GM19351 (cell line): ENCODE data around the gene GORASP2.

Source experiments
- ATAC-seq: cut with Tn5 transposase; IDR thresholded peaks from one replicate; pipeline ENCODE4 v1.9.1; 2021; ENCODE audit warnings: mild to moderate bottlenecking, moderate library complexity; ENCODE audit not compliant: unreplicated experiment

Gene GORASP2

GRCh38 chr2:170922634-170923494 lies 6.2 kb upstream of the GORASP2 start:
- no peak for ATAC-seq

GRCh38 chr2:170923799-170924198 lies 5.3 kb upstream of the GORASP2 start:
- no peak for ATAC-seq

- no peak for ATAC-seq
Measured at GRCh38 chr2:170924969-170925368, 4.1 kb upstream of the GORASP2 start.

GRCh38 chr2:170925923-170926322 lies 3.1 kb upstream of the GORASP2 start:
- ATAC-seq = no peak

GRCh38 chr2:170926743-170927297 lies 2.2 kb upstream of the GORASP2 start:
- no peak for ATAC-seq

- no peak for ATAC-seq
Measured at GRCh38 chr2:170928036-170928823, 823 bp upstream of the GORASP2 start.

GRCh38 chr2:170929686-170930050 lies 615 bp downstream of the GORASP2 start:
- peak; percentile 7 for ATAC-seq

GRCh38 chr2:170930131-170930990 lies 1.3 kb downstream of the GORASP2 start:
- peak; percentile 31 for ATAC-seq

- ATAC-seq = no peak
Measured at GRCh38 chr2:170930991-170931266, 1.9 kb downstream of the GORASP2 start.

- ATAC-seq = no peak
Measured at GRCh38 chr2:170932166-170932565, 3.1 kb downstream of the GORASP2 start.

- no peak for ATAC-seq
Measured at GRCh38 chr2:170932948-170933347, 3.9 kb downstream of the GORASP2 start.

- ATAC-seq = no peak
Measured at GRCh38 chr2:170937709-170938379, 8.8 kb downstream of the GORASP2 start.

GRCh38 chr2:170940066-170940465 lies 11.0 kb downstream of the GORASP2 start:
- no peak for ATAC-seq

GRCh38 chr2:170942615-170943014 lies 13.6 kb downstream of the GORASP2 start:
- no peak for ATAC-seq

GRCh38 chr2:170943041-170943440 lies 14.0 kb downstream of the GORASP2 start:
- no peak for ATAC-seq

GRCh38 chr2:170943596-170943995 lies 14.5 kb downstream of the GORASP2 start:
- ATAC-seq = no peak

- ATAC-seq = no peak
Measured at GRCh38 chr2:170944545-170944944, 15.5 kb downstream of the GORASP2 start.

GRCh38 chr2:170949415-170949814 lies 20.4 kb downstream of the GORASP2 start:
- no peak for ATAC-seq

- ATAC-seq = peak; percentile 86
Measured at GRCh38 chr2:170950221-170950761, 21.2 kb downstream of the GORASP2 start.

- ATAC-seq = no peak
Measured at GRCh38 chr2:170953941-170954340, 24.9 kb downstream of the GORASP2 start.
